GM21381 (cell line): ENCODE results near the gene DUOXA1.
A peak's percentile ranks its signal among the peaks of the same experiment; 100 is the strongest.

ENCODE experiments used
- ATAC-seq: cut with Tn5 transposase; IDR thresholded peaks from one replicate; pipeline ENCODE4 v1.9.1; 2021; ENCODE audit warnings: mild to moderate bottlenecking, moderate library complexity; ENCODE audit not compliant: unreplicated experiment

DUOXA1 gene

GRCh38 chr15:45129651-45130129 is at the start of gene DUOXA1, which contains the start of gene DUOX1:
Gene DUOXA1 (minus strand): TSS chr15:45129879. CDS start chr15:45123014, 6,865 bp downstream.
Gene DUOX1 (plus strand): TSS chr15:45129994. CDS start chr15:45131967, 1,973 bp downstream.
- ATAC-seq, result no peak

GRCh38 chr15:45177285-45177684 is 47.6 kb upstream of the DUOXA1 start:
- ATAC-seq, result no peak

- no peak for ATAC-seq
These were observed 44.9 kb upstream of the DUOXA1 start for GRCh38 chr15:45174577-45174976.

- ATAC-seq, result no peak
These were observed 44.4 kb upstream of the DUOXA1 start for GRCh38 chr15:45174069-45174468.

- no peak for ATAC-seq
These were observed 42.2 kb upstream of the DUOXA1 start for GRCh38 chr15:45171912-45172311.

- ATAC-seq, result no peak
These were observed 40.2 kb upstream of the DUOXA1 start for GRCh38 chr15:45169608-45170480.

- no peak for ATAC-seq
These were observed 39.3 kb upstream of the DUOXA1 start for GRCh38 chr15:45168751-45169551.

- ATAC-seq, result no peak
These were observed 38.6 kb upstream of the DUOXA1 start for GRCh38 chr15:45168286-45168685.

- no peak for ATAC-seq
These were observed 38.0 kb upstream of the DUOXA1 start for GRCh38 chr15:45167631-45168205.

GRCh38 chr15:45166834-45167630 is 37.4 kb upstream of the DUOXA1 start:
- peak; percentile 91 for ATAC-seq

GRCh38 chr15:45165536-45165935 is 35.9 kb upstream of the DUOXA1 start:
- no peak for ATAC-seq

GRCh38 chr15:45164914-45165313 is 35.2 kb upstream of the DUOXA1 start:
- ATAC-seq, result no peak

- no peak for ATAC-seq
These were observed 33.8 kb upstream of the DUOXA1 start for GRCh38 chr15:45163508-45163856.

GRCh38 chr15:45162771-45163507 is 33.3 kb upstream of the DUOXA1 start:
- ATAC-seq, result peak; percentile 31

- no peak for ATAC-seq
These were observed 32.0 kb upstream of the DUOXA1 start for GRCh38 chr15:45161666-45162065.

- no peak for ATAC-seq
These were observed 28.3 kb upstream of the DUOXA1 start for GRCh38 chr15:45157974-45158373.

GRCh38 chr15:45156744-45157455 is 27.2 kb upstream of the DUOXA1 start:
- ATAC-seq, result no peak

GRCh38 chr15:45155739-45156138 is 26.1 kb upstream of the DUOXA1 start:
- no peak for ATAC-seq
